Ectodermal cell (in vitro differentiated cells): ENCODE measurements around the gene AFF2.

ENCODE experiments used
- H3K27ac ChIP-seq: 2 replicates; pipeline ENCODE4 v1.7.0; 2013; ENCODE audit warnings: mild to moderate bottlenecking, low read depth, low read length; ENCODE audit not compliant: insufficient read depth, poor library complexity, severe bottlenecking
- H3K27me3 ChIP-seq: 2 replicates; pipeline ENCODE4 v1.7.0; 2013; ENCODE audit warnings: mild to moderate bottlenecking, low read length; ENCODE audit not compliant: insufficient read depth, control insufficient read depth, poor library complexity, severe bottlenecking
- H3K36me3 ChIP-seq: one replicate; pipeline ENCODE4 v1.7.0; 2013; ENCODE audit warnings: low read length; ENCODE audit not compliant: control insufficient read depth, insufficient read depth
- H3K4me1 ChIP-seq: one replicate; pipeline ENCODE4 v1.7.0; 2013; ENCODE audit warnings: low read length; ENCODE audit not compliant: control insufficient read depth, insufficient read depth
- H3K4me3 ChIP-seq: 2 replicates; pipeline ENCODE4 v1.7.0; 2013; ENCODE audit warnings: low read depth, low read length, control low read depth; ENCODE audit not compliant: insufficient read depth
- H3K9me3 ChIP-seq: 2 replicates; pipeline ENCODE4 v1.7.0; 2013; ENCODE audit warnings: mild to moderate bottlenecking, low read length, moderate library complexity; ENCODE audit not compliant: control insufficient read depth
- WGBS, 2 experiments: methylation state at CpG; one replicate each; pipeline ENCODE4 v1.1.7; 2013; ENCODE audit warnings: missing lambda C conversion rate in 2 of 2; 5-methylcytosine and 5-hydroxymethylcytosine counted together

The AFF2 gene

GRCh38 chrX:148501386-148502066 is 1.1 kb downstream of the AFF2 start:
- H3K4me3 ChIP-seq = peak overlapping the region; percentile 57
- H3K27ac ChIP-seq = no peak overlapping the region
- H3K9me3 ChIP-seq = no peaks in the 10 kb centered on the region
- 0% methylated on average over 39 to 40 of the region's 43 CpGs for WGBS, 2 experiments
- H3K27me3 ChIP-seq = peaks cover 22% of the 10 kb centered on the region
- no peaks in the 10 kb centered on the region for H3K36me3 ChIP-seq
- H3K4me1 ChIP-seq = peaks cover 5% of the 10 kb centered on the region

DNA sequence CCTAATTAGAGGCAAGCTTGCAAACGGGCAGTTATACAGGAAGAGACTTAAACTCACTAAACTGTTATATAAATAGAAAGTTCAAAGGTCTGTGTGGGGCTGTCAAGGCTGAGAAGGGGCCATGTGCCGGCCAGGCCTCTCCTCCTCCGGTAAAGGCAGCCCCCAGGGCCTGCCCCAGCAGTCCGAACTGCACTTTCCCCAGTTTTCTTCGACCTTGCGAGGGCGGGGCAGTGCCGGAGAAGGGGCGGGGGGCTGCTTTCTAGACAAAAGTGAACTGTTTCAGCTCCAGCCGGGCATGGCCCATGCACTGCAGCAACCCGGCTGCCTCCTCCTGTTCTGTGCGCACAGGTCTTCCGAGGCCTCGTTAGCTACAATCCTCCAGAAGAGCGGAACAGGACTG is 4.1 kb downstream of the AFF2 start:
- Histone ChIP-seq H3K9me3 (no peaks in the 10 kb centered on the region), H3K4me1 (peaks cover 5% of the 10 kb centered on the region), H3K36me3 (no peaks in the 10 kb centered on the region), H3K27me3 (peaks cover 21% of the 10 kb centered on the region), H3K27ac (no peak overlapping the region), H3K4me3 (no peak overlapping the region)
- WGBS, 2 experiments = 16 to 22% methylated on average over 12 to 14 of the region's 15 CpGs

GRCh38 chrX:148507418-148507817 is 7.0 kb downstream of the AFF2 start:
- H3K4me1 ChIP-seq = peaks cover 5% of the 10 kb centered on the region
- H3K4me3 ChIP-seq = no peak overlapping the region
- no peaks in the 10 kb centered on the region for H3K9me3 ChIP-seq
- no peak overlapping the region for H3K27ac ChIP-seq
- 90 to 97% methylated on average over 2 to 4 of the region's 4 CpGs for WGBS, 2 experiments
- H3K36me3 ChIP-seq = no peaks in the 10 kb centered on the region
- peaks cover under 1% of the 10 kb centered on the region for H3K27me3 ChIP-seq

GRCh38 chrX:148512453-148512852 is 12.0 kb downstream of the AFF2 start:
- 100% methylated on average over 1 of the region's 2 CpGs; no CpG with 5 or more reads in 1 of the 2 experiments for WGBS, 2 experiments
- Histone ChIP-seq H3K4me3 (no peak overlapping the region), H3K9me3 (no peaks in the 10 kb centered on the region)

DNA sequence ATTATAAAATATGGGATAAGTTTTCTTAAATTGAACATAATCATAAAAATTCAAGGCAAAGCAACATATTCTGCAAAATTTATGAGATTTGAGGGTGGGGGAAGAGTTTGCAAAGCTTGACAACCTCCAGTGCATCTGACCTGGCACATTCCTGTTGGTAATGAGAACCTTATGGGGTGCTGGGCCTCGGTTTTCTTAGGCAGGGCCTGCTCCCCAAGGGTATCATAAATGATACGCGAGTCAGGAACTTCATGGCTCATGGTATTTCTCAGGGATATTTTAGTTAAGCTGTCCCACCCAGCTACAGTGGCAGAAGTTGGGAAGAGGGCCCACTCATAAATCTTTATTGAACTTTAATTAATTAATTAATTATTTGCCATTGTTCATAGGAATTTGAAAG is 13.2 kb downstream of the AFF2 start:
- WGBS, 2 experiments = 96 to 100% methylated on average over 3 of the region's 3 CpGs
- H3K4me1 ChIP-seq = no peaks in the 10 kb centered on the region
- H3K27me3 ChIP-seq = no peaks in the 10 kb centered on the region
- no peak overlapping the region for H3K27ac ChIP-seq
- no peaks in the 10 kb centered on the region for H3K36me3 ChIP-seq
- no peak overlapping the region for H3K4me3 ChIP-seq
- no peaks in the 10 kb centered on the region for H3K9me3 ChIP-seq

More at GRCh38 chrX:148512453-148512852, 12.0 kb downstream of the AFF2 start:
- H3K36me3 ChIP-seq = no peaks in the 10 kb centered on the region
- H3K4me1 ChIP-seq = no peaks in the 10 kb centered on the region
- H3K27ac ChIP-seq = no peak overlapping the region
- H3K27me3 ChIP-seq = no peaks in the 10 kb centered on the region

GRCh38 chrX:148517176-148517575 is 16.8 kb downstream of the AFF2 start:
- Histone ChIP-seq H3K36me3 (no peaks in the 10 kb centered on the region), H3K9me3 (no peaks in the 10 kb centered on the region), H3K4me3 (no peak overlapping the region), H3K4me1 (peaks cover 3% of the 10 kb centered on the region), H3K27me3 (no peaks in the 10 kb centered on the region), H3K27ac (no peak overlapping the region)
- WGBS, 2 experiments = 100% methylated on average over 2 of the region's 2 CpGs; no CpG with 5 or more reads in 1 of the 2 experiments

DNA sequence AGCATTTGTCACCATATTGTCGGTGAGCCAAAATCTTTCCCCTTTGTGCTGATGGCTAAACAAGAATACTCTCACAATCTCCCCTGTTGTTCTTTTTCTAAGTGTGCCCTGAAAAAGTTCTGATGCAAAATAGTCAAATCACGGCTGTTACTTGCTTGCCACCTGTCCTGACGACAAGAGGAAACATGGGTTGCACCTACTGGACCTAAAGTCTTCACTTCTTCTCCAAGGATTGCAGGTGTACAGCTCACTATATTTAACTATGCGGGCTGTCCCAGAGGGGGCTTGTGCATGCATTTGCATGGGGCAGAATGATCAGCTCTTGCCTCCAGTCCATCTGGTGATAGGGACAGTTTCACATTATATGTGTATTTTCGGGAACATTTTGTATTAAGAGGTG is 21.6 kb downstream of the AFF2 start:
- peaks cover 3% of the 10 kb centered on the region for H3K4me1 ChIP-seq
- H3K36me3 ChIP-seq = no peaks in the 10 kb centered on the region
- no peak overlapping the region for H3K27ac ChIP-seq
- H3K4me3 ChIP-seq = no peak overlapping the region
- H3K9me3 ChIP-seq = no peaks in the 10 kb centered on the region
- 91 to 95% methylated on average over 5 of the region's 5 CpGs for WGBS, 2 experiments
- no peaks in the 10 kb centered on the region for H3K27me3 ChIP-seq

GRCh38 chrX:148523303-148524080 is 23.1 kb downstream of the AFF2 start:
- Histone ChIP-seq H3K4me3 (no peak overlapping the region), H3K36me3 (no peaks in the 10 kb centered on the region), H3K4me1 (peaks cover 3% of the 10 kb centered on the region), H3K27ac (no peak overlapping the region), H3K27me3 (no peaks in the 10 kb centered on the region), H3K9me3 (no peaks in the 10 kb centered on the region)
- 93 to 94% methylated on average over 3 to 5 of the region's 6 CpGs for WGBS, 2 experiments

DNA sequence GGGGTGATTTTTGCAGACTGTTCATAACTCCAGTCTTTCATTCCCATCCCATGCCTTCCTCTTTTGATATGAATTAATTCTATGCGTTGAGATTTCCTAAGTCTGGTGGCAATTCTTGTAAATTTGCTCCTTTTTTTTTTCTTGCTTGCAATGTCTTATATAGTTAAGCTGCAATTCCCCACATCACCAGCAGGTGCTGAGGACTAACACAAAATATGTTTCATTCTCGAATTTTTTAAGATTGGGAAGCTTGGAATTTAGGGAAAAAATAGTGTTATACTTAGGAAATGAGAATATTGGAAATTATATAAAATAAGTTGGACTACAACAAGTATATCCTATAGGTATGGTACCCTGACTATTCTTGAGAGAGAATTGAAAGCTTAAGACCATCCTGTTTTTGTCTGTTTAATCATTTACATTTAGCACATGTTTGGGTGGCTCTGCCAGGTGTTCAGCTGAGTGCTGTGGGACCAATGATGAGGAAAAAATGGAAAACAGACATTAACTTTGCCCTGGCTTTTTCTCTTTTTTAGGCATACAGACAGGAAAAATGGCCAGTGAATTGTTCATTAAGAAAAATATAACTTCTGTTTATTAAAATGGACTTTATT is 30.2 kb downstream of the AFF2 start:
- Histone ChIP-seq H3K36me3 (no peaks in the 10 kb centered on the region), H3K4me1 (no peaks in the 10 kb centered on the region), H3K27me3 (no peaks in the 10 kb centered on the region), H3K9me3 (no peaks in the 10 kb centered on the region), H3K27ac (no peak overlapping the region), H3K4me3 (no peak overlapping the region)
- 71% methylated on average over 1 of the region's 2 CpGs; no CpG with 5 or more reads in 1 of the 2 experiments for WGBS, 2 experiments

DNA sequence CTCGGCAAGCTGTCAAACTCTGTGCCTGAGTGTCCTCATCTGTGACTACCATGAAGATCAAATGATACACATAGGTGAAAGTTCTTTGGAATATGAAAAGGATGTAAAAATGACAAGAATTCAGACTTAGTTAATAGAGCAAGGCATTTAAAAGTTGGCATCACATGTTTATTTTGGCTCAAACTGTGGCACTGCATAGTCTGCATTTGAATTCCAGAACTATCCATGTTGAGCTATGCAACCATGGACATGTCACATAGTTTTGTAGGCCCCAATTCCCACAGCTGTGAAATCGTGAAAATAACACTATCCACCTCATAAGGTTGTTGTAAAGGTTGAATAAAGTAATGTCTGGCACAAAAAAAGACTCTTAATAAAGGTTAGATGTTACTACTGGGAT is 33.9 kb downstream of the AFF2 start:
- no peak overlapping the region for H3K4me3 ChIP-seq
- H3K36me3 ChIP-seq = no peaks in the 10 kb centered on the region
- H3K4me1 ChIP-seq = no peaks in the 10 kb centered on the region
- WGBS, 2 experiments = 87 to 90% methylated on average over 1 of the region's 2 CpGs
- H3K27ac ChIP-seq = no peak overlapping the region
- H3K27me3 ChIP-seq = no peaks in the 10 kb centered on the region
- H3K9me3 ChIP-seq = no peaks in the 10 kb centered on the region
